DOHH2 (cell line): ENCODE measurements around the gene SLC9A6.
"Not testable (repeated sequence)": the region's sequence is repeated elsewhere in the genome, so short reads cannot be mapped to it uniquely, and the experiment has no call there.

Experiments
- H3F3A ChIP-seq: fragments of 200-600 bp; sonication (generic), shearing (Covaris generic); 2 replicates; pipeline ENCODE4 v1.6.0; 2016; ENCODE audit warnings: antibody characterized with exemption, mild to moderate bottlenecking; ENCODE audit not compliant: control insufficient read depth, insufficient read depth
- H3K27ac ChIP-seq: fragments of 200-600 bp; sonication (generic); 2 replicates; pipeline ENCODE4 v1.5.1; 2014; ENCODE audit warnings: low read depth, mild to moderate bottlenecking, low read length, moderate library complexity
- H3K27me3 ChIP-seq: fragments of 200-600 bp; sonication (generic); 2 replicates; pipeline ENCODE4 v1.6.1; 2014; ENCODE audit warnings: mild to moderate bottlenecking, low read length, mixed read lengths; ENCODE audit not compliant: control insufficient read depth
- H3K36me3 ChIP-seq: fragments of 200-600 bp; sonication (generic); 2 replicates; pipeline ENCODE4 v1.6.1; 2014; ENCODE audit warnings: mild to moderate bottlenecking, low read length, moderate library complexity, mixed read lengths; ENCODE audit not compliant: control insufficient read depth
- H3K4me1 ChIP-seq: fragments of 200-600 bp; sonication (generic); 2 replicates; pipeline ENCODE4 v1.6.1; 2014; ENCODE audit warnings: mild to moderate bottlenecking, low read length, mixed read lengths; ENCODE audit not compliant: control insufficient read depth
- H3K4me2 ChIP-seq: fragments of 200-600 bp; sonication (generic); 2 replicates; pipeline ENCODE4 v1.6.0; 2014; ENCODE audit warnings: mild to moderate bottlenecking, low read length, moderate library complexity
- H3K4me3 ChIP-seq: fragments of 200-600 bp; sonication (generic); 2 replicates; pipeline ENCODE4 v1.5.1; 2014; ENCODE audit warnings: mild to moderate bottlenecking, low read length, mixed read lengths
- H3K79me2 ChIP-seq: fragments of 200-600 bp; sonication (generic); 2 replicates; pipeline ENCODE4 v1.6.1; 2014; ENCODE audit warnings: mild to moderate bottlenecking, low read length, mixed read lengths; ENCODE audit not compliant: control insufficient read depth
- H3K9me2 ChIP-seq: fragments of 200-600 bp; sonication (generic); replicated peaks from 2 replicates; pipeline ENCODE4 v1.6.1; 2014; ENCODE audit warnings: mild to moderate bottlenecking, low read length, mixed read lengths; ENCODE audit not compliant: control insufficient read depth
- H3K9me3 ChIP-seq: fragments of 200-600 bp; sonication (generic); 2 replicates; pipeline ENCODE4 v1.6.1; 2014; ENCODE audit warnings: antibody characterized with exemption, low read length, mixed read lengths; ENCODE audit not compliant: control insufficient read depth, insufficient read depth
- H4K20me1 ChIP-seq: fragments of 200-600 bp; sonication (generic); 2 replicates; pipeline ENCODE4 v1.6.0; 2014; ENCODE audit warnings: low read depth, mild to moderate bottlenecking, antibody characterized with exemption, low read length, moderate library complexity; ENCODE audit not compliant: control insufficient read depth, insufficient read depth
- CTCF ChIP-seq: fragments of 200-600 bp; sonication (generic); IDR thresholded peaks from one replicate; pipeline ENCODE4 v1.5.1; 2014; ENCODE audit warnings: antibody characterized with exemption, mild to moderate bottlenecking, low read depth, low read length; ENCODE audit not compliant: poor library complexity, severe bottlenecking
- EZH2phosphoT487 ChIP-seq: fragments of 200-600 bp; sonication (generic); IDR thresholded peaks from 2 replicates; pipeline ENCODE4 v1.6.1; 2017; ENCODE audit warnings: borderline replicate concordance, mild to moderate bottlenecking, antibody characterized with exemption, low read length, moderate library complexity, mixed read lengths

The SLC9A6 gene

DNA sequence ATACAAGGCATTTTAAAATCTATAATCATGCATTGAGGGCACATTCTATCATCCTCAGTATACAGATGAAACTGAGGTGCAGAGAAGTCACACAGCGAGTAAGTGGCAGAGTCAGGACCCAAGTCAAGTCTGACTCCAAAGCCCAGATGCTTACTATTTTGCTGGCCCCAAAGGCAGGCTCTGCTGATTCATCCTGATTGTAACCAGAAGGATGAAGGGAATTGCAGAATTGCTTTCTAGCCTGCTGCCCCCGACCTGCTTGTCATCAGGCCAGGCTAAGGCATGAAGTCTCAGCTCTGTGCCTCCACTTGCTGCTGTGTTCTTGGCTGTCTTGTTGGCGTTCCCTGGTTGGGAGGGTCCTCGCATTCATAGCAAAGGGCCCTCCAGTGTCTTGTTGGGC, 62.7 kb downstream of the SLC9A6 start:
- Histone ChIP-seq H3K36me3 (no peaks in the 10 kb centered on the region), H3K27me3 (no peaks in the 10 kb centered on the region), H3K4me3 (no peak overlapping the region), H3K4me1 (no peaks in the 10 kb centered on the region), H3K9me3 (no peaks in the 10 kb centered on the region), H3K79me2 (no peaks in the 10 kb centered on the region), H4K20me1 (no peaks in the 10 kb centered on the region), H3F3A (no peaks in the 10 kb centered on the region), H3K4me2 (no peak overlapping the region), H3K9me2 (no peaks in the 10 kb centered on the region), H3K27ac (no peak overlapping the region)
- TF ChIP-seq CTCF (no peak), EZH2phosphoT487 (no peak)

DNA sequence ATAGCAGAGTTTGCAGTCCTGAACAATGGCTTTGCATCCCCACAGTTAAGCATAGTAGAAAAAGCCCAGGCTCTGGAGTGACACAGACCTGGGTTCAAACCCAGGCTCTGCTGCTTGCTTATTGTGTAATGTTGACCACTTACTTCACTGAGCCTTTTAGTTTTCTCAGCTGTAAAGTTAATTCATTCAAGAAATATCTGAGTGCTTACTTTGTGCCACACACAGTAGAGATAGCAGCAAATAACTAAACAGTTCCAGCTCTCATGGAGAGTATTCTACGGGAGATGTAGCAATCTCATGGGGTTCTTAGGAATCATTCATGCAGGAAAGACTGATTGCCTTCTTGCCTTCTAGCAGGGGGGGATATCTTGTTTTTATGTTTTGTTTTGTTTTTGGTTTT, 63.2 kb downstream of the SLC9A6 start:
- no peak overlapping the region for H3K4me2 ChIP-seq
- TF ChIP-seq CTCF, result no peak
- no peak for TF ChIP-seq EZH2phosphoT487
- H3K27ac ChIP-seq, result no peak overlapping the region
- no peaks in the 10 kb centered on the region for H3K4me1 ChIP-seq
- no peaks in the 10 kb centered on the region for H3K9me2 ChIP-seq
- H3K9me3 ChIP-seq, result no peaks in the 10 kb centered on the region
- no peaks in the 10 kb centered on the region for H3K79me2 ChIP-seq
- H3F3A ChIP-seq, result no peaks in the 10 kb centered on the region
- no peak overlapping the region for H3K4me3 ChIP-seq
- no peaks in the 10 kb centered on the region for H3K27me3 ChIP-seq
- no peaks in the 10 kb centered on the region for H3K36me3 ChIP-seq
- no peaks in the 10 kb centered on the region for H4K20me1 ChIP-seq

GRCh38 chrX:136049608-136050007, 64.4 kb downstream of the SLC9A6 start:
- H3K36me3 ChIP-seq, result no peaks in the 10 kb centered on the region
- TF ChIP-seq EZH2phosphoT487, result no peak
- TF ChIP-seq CTCF, result no peak
- H3K4me2 ChIP-seq, result no peak overlapping the region
- no peaks in the 10 kb centered on the region for H3F3A ChIP-seq
- no peak overlapping the region for H3K4me3 ChIP-seq
- no peaks in the 10 kb centered on the region for H3K9me2 ChIP-seq
- H3K9me3 ChIP-seq, result no peaks in the 10 kb centered on the region
- H3K27ac ChIP-seq, result no peak overlapping the region
- no peaks in the 10 kb centered on the region for H3K79me2 ChIP-seq
- H3K27me3 ChIP-seq, result no peaks in the 10 kb centered on the region
- no peaks in the 10 kb centered on the region for H4K20me1 ChIP-seq
- H3K4me1 ChIP-seq, result no peaks in the 10 kb centered on the region

GRCh38 chrX:136050875-136051274, 65.6 kb downstream of the SLC9A6 start:
- not testable (repeated sequence) for H4K20me1 ChIP-seq, H3K4me1 ChIP-seq, H3K27me3 ChIP-seq, H3F3A ChIP-seq, H3K27ac ChIP-seq, H3K9me2 ChIP-seq, H3K36me3 ChIP-seq, H3K4me2 ChIP-seq, H3K4me3 ChIP-seq, H3K79me2 ChIP-seq, H3K9me3 ChIP-seq
